GM10266 (cell line): ENCODE data around the gene NOC2L.

ENCODE experiments used
- DNase-seq: peaks from one replicate; pipeline ENCODE4 v3.0.0; 2012; ENCODE audit errors: extremely low spot score
- TF ChIP-seq, protein P1 (sequence below): IDR thresholded peaks from 2 replicates; pipeline ENCODE4 v1.5.1; 2012; ENCODE audit warnings: mild to moderate bottlenecking, low read depth; ENCODE audit not compliant: control insufficient read depth, insufficient read depth; ENCODE audit errors: missing control alignments

The NOC2L gene

GRCh38 chr1:1001057-1001783, 42.2 kb upstream of the NOC2L start:
- TF ChIP-seq, protein P1, sequence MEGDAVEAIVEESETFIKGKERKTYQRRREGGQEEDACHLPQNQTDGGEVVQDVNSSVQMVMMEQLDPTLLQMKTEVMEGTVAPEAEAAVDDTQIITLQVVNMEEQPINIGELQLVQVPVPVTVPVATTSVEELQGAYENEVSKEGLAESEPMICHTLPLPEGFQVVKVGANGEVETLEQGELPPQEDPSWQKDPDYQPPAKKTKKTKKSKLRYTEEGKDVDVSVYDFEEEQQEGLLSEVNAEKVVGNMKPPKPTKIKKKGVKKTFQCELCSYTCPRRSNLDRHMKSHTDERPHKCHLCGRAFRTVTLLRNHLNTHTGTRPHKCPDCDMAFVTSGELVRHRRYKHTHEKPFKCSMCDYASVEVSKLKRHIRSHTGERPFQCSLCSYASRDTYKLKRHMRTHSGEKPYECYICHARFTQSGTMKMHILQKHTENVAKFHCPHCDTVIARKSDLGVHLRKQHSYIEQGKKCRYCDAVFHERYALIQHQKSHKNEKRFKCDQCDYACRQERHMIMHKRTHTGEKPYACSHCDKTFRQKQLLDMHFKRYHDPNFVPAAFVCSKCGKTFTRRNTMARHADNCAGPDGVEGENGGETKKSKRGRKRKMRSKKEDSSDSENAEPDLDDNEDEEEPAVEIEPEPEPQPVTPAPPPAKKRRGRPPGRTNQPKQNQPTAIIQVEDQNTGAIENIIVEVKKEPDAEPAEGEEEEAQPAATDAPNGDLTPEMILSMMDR, result no peak
- DNase-seq, result no peak

- peak; percentile 93 for DNase-seq
- TF ChIP-seq, protein P1, result peak; percentile 1
Observed at GRCh38 chr1:1000357-1001056, 41.5 kb upstream of the NOC2L start.

DNA sequence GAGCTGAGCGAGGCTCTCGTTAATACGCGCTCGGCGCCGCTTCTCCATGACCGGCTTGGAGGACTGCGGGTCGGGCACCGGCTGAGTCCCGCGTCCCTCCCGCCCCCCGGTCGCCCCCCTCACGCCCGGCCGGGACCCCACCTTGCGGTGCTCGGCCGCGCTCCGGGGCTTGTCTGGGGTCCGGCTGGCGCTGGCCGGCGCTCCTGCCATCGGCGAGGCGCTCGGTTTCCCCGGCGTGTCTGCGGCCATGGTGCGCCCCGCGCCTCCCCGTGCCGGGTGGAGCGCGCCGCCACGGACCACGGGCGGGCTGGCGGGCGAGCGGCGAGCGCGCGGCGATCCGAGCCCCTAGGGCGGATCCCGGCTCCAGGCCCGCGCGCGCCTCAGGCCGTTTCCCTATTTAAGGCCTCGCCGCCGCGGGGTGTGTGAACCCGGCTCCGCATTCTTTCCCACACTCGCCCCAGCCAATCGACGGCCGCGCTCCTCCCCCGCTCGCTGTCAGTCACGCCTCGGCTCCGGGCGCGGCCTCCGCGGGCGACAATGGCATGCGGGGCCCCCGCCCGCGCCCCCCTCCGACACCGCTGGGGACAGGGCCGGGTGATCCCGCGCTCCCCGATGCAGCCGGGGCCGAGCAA, 40.8 kb upstream of the NOC2L start, which contains the start of gene HES4:
TSS of gene HES4 (minus strand) at position 373 of the 632 bp plus-strand sequence. CDS start at position 249, 124 bp downstream.
- peak; percentile 86 for DNase-seq
- TF ChIP-seq, protein P1, result no peak

DNA sequence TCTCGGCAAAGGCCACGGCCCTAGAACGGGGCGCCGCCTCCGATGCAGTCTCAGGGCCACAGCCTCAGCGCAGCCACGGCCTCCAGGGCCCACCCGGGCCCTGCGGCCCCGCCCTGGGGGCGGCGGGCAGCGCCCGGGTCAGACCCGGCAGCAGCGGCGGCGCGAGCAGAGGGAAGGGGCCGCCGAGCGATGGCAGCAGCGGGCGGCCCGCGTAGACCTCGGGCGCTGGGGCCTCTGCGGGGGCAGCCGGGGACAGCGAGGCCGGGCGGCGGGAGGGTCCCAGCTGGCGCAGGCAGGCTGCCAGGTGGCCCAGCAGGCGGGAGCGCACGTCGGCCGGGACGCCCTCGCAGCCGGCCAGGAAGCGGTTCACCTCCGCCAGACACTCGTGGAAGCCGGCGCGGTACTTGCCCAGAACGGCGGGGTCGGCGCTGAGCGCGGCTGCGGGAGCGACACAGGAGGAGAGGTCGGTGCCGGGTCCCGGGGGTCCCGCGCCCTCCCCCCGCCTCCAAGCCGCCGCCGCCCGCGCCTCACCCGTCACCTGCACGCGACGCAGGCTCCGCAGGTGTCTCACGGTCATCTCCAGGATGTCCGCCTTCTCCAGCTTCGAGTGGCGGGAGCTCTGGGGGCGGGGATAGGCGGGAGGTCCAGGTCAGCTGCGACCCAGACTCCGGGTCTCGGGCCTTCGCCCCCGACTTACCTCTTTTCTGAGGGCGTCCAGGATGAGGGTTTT, 40.1 kb upstream of the NOC2L start:
- TF ChIP-seq, protein P1, result peak; percentile 36
- peak; percentile 72 for DNase-seq

DNA sequence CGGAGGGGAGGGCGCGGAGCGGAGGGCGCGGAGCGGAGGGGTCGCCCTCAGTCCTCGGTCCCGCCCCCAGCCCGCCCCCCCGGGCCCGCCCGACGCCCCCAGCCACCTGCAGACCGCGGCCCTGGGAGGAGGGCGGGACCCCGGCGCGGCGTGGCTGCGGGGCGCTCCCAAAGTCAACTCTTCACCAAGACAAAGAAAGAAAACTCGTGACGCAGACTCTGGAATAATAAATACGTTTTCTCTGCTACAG, 39.6 kb upstream of the NOC2L start:
- TF ChIP-seq, protein P1, result no peak
- DNase-seq, result no peak

GRCh38 chr1:997993-998744, 39.1 kb upstream of the NOC2L start:
- no peak for DNase-seq
- TF ChIP-seq, protein P1, result no peak
